ENCODE measurements around the gene LRRD1.
"Not testable (repeated sequence)": the region's sequence is repeated elsewhere in the genome, so short reads cannot be mapped to it uniquely, and the experiment has no call there.

The LRRD1 gene

DNA sequence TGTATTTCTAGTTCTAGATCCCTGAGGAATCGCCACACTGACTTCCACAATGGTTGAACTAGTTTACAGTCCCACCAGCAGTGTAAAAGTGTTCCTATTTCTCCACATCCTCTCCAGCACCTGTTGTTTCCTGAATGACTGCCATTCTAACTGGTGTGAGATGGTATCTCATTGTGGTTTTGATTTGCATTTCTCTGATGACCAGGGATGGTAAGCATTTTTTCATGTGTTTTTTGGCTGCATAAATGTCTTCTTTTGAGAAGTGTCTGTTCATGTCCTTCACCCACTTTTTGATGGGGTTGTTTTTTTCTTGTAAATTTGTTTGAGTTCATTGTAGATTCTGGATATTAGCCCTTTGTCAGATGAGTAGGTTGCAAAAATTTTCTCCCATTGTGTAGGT lies 5.4 kb upstream of the LRRD1 start:
- not testable (repeated sequence) for H3K4me1 ChIP-seq (ENCODE audit: control insufficient read depth, insufficient read depth, low read length); H3K27me3 ChIP-seq (ENCODE audit: control insufficient read depth, insufficient read depth, low read length); H3K4me3 ChIP-seq (ENCODE audit: low read length); H3K27ac ChIP-seq (ENCODE audit: low read length); H3K36me3 ChIP-seq (ENCODE audit: control insufficient read depth, insufficient read depth, low read length); DNase-seq (ENCODE audit: low read depth, low spot score); H3K9me3 ChIP-seq (ENCODE audit: control insufficient read depth, insufficient read depth, low read length)
- WGBS (ENCODE audit: insufficient coverage, insufficient read length), result no CpG with 5 or more reads among the region's 1 CpG

DNA sequence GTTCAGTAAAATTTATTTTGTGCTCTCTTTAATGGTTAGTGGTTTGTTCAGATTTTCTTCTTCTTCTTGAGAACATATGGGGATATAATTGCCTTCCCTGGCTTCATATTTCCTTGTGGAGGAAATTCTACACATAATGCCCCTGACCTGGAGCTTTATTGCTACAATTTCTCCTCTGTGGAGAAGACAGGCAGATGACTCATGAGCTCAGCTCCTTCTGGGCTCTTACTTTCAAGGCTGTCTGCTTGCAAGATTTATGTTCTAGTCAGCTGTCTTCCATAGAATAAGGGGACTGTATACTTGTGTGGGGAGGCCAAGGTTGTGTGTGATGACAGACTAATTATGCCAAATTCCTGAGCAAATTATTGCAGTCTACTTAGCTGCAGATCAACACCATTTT lies 1.6 kb downstream of the LRRD1 start:
- Histone ChIP-seq H3K4me1 (ENCODE audit: control insufficient read depth, insufficient read depth, low read length) (no peaks in the 10 kb centered on the region), H3K36me3 (ENCODE audit: control insufficient read depth, insufficient read depth, low read length) (no peaks in the 10 kb centered on the region), H3K27me3 (ENCODE audit: control insufficient read depth, insufficient read depth, low read length) (no peaks in the 10 kb centered on the region), H3K4me3 (ENCODE audit: low read length) (no peak overlapping the region), H3K9me3 (ENCODE audit: control insufficient read depth, insufficient read depth, low read length) (no peaks in the 10 kb centered on the region), H3K27ac (ENCODE audit: low read length) (no peak overlapping the region)
- DNase-seq (ENCODE audit: low read depth, low spot score), result no peak

DNA sequence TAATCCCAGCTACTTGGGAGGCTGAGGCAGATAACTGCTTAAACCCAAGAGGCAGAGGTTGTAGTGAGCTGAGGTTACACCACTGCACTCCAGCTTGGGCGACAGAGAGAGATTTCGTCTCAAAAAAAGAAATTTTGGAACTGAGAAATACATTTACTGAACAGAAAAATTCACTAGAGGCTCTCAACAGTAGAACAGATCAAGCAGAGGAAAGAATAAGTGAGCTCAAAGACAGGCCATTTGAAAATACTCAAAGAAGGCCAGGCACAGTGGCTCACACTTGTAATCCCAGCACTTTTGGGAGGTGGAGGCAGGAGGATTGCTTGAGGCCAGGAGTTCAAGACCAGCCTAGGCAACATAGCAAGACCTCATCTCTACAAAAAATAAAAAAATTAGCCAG lies 9.4 kb downstream of the LRRD1 start:
- not testable (repeated sequence) for H3K9me3 ChIP-seq (ENCODE audit: control insufficient read depth, insufficient read depth, low read length); H3K27ac ChIP-seq (ENCODE audit: low read length); H3K4me3 ChIP-seq (ENCODE audit: low read length); DNase-seq (ENCODE audit: low read depth, low spot score); H3K4me1 ChIP-seq (ENCODE audit: control insufficient read depth, insufficient read depth, low read length); H3K27me3 ChIP-seq (ENCODE audit: control insufficient read depth, insufficient read depth, low read length); H3K36me3 ChIP-seq (ENCODE audit: control insufficient read depth, insufficient read depth, low read length)
- WGBS (ENCODE audit: insufficient coverage, insufficient read length), result no CpG with 5 or more reads among the region's 2 CpGs

DNA sequence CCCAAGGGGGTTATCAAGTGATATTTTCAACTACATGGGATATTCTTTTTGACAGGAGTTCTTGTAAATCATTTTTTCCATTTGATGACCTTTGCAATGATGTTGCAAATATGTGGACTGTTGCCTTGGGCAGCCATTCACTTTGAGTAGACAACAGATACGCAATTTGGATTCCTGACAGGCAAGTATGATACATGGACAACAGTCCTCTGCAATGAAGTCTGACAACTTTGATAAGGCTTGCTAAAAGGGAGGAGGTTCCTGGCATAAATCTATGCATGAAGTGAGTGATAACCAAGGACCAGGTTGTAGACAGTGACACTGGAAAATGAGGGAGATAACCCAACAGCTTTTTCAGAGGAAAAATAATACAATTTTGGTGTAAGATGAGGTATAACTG lies 17.7 kb downstream of the LRRD1 start:
- no CpG with 5 or more reads among the region's 1 CpG for WGBS (ENCODE audit: insufficient coverage, insufficient read length)
- no peak for DNase-seq (ENCODE audit: low read depth, low spot score)
- Histone ChIP-seq H3K9me3 (ENCODE audit: control insufficient read depth, insufficient read depth, low read length) (no peaks in the 10 kb centered on the region), H3K27ac (ENCODE audit: low read length) (no peak overlapping the region), H3K4me1 (ENCODE audit: control insufficient read depth, insufficient read depth, low read length) (no peaks in the 10 kb centered on the region), H3K27me3 (ENCODE audit: control insufficient read depth, insufficient read depth, low read length) (no peaks in the 10 kb centered on the region), H3K36me3 (ENCODE audit: control insufficient read depth, insufficient read depth, low read length) (no peaks in the 10 kb centered on the region), H3K4me3 (ENCODE audit: low read length) (no peak overlapping the region)

DNA sequence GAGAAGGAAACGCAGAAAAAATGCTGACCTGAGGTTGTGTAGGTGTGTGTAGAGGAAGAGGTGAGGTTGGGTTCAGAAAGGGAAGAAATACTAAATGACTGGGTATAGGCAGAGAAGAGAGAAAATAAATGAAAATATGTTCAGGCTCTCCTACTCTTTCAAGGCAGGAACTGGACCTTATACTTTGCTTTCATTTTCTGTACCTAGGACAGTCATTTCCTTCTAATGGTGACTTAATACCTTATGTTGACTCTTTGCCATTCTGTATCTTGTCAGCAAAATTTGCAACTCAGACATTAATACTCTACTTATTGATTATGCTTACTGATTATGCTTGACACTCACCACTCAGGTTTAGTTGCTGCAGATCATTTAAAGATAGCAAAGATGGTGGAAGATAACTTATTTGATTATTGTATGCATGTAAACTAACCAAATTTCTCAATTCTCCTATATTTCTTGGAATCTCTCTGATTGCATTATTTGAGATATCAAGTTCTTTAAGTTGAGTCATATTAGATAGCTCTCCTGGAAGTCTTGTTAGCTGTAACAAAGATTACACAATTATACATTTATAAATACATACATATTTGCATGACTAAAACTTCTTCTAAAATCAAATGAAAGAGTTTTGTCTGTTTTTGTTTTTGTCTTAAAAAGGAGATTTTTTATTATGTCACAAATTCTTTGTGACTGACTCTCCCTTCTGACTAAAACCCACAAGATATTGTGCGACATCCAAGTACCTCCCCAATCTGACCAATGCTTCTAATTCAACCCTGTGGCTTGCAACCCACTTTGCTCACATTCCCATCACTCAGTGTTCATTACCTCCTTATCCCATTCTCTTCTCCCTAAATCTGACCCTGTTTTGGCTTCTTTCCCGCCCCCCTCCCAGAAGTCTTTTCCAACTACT lies 20.0 kb downstream of the LRRD1 start:
- no peak for DNase-seq (ENCODE audit: low read depth, low spot score)
- no CpG with 5 or more reads among the region's 3 CpGs for WGBS (ENCODE audit: insufficient coverage, insufficient read length)

GRCh38 chr7:92156990-92157389 lies 22.0 kb downstream of the LRRD1 start:
- H3K27ac ChIP-seq (ENCODE audit: low read length), result no peak overlapping the region
- no peaks in the 10 kb centered on the region for H3K4me1 ChIP-seq (ENCODE audit: control insufficient read depth, insufficient read depth, low read length)
- no peaks in the 10 kb centered on the region for H3K36me3 ChIP-seq (ENCODE audit: control insufficient read depth, insufficient read depth, low read length)
- no peak overlapping the region for H3K4me3 ChIP-seq (ENCODE audit: low read length)
- DNase-seq (ENCODE audit: low read depth, low spot score), result no peak
- no peaks in the 10 kb centered on the region for H3K27me3 ChIP-seq (ENCODE audit: control insufficient read depth, insufficient read depth, low read length)
- H3K9me3 ChIP-seq (ENCODE audit: control insufficient read depth, insufficient read depth, low read length), result no peaks in the 10 kb centered on the region

More for the DNA sequence above, 20.0 kb downstream of the LRRD1 start:
- Histone ChIP-seq H3K27ac (ENCODE audit: low read length) (no peak overlapping the region), H3K9me3 (ENCODE audit: control insufficient read depth, insufficient read depth, low read length) (no peaks in the 10 kb centered on the region), H3K36me3 (ENCODE audit: control insufficient read depth, insufficient read depth, low read length) (no peaks in the 10 kb centered on the region), H3K4me3 (ENCODE audit: low read length) (no peak overlapping the region), H3K27me3 (ENCODE audit: control insufficient read depth, insufficient read depth, low read length) (no peaks in the 10 kb centered on the region), H3K4me1 (ENCODE audit: control insufficient read depth, insufficient read depth, low read length) (no peaks in the 10 kb centered on the region)

GRCh38 chr7:92155108-92155739 lies 23.7 kb downstream of the LRRD1 start:
- Histone ChIP-seq H3K4me3 (ENCODE audit: low read length) (no peak overlapping the region), H3K27ac (ENCODE audit: low read length) (no peak overlapping the region), H3K4me1 (ENCODE audit: control insufficient read depth, insufficient read depth, low read length) (no peaks in the 10 kb centered on the region), H3K36me3 (ENCODE audit: control insufficient read depth, insufficient read depth, low read length) (no peaks in the 10 kb centered on the region), H3K27me3 (ENCODE audit: control insufficient read depth, insufficient read depth, low read length) (no peaks in the 10 kb centered on the region), H3K9me3 (ENCODE audit: control insufficient read depth, insufficient read depth, low read length) (no peaks in the 10 kb centered on the region)
- DNase-seq (ENCODE audit: low read depth, low spot score), result no peak
- no CpG with 5 or more reads among the region's 1 CpG for WGBS (ENCODE audit: insufficient coverage, insufficient read length)

GRCh38 chr7:92150450-92151017 lies 28.4 kb downstream of the LRRD1 start:
- no peaks in the 10 kb centered on the region for H3K36me3 ChIP-seq (ENCODE audit: control insufficient read depth, insufficient read depth, low read length)
- H3K27ac ChIP-seq (ENCODE audit: low read length), result no peak overlapping the region
- H3K4me1 ChIP-seq (ENCODE audit: control insufficient read depth, insufficient read depth, low read length), result no peaks in the 10 kb centered on the region
- H3K27me3 ChIP-seq (ENCODE audit: control insufficient read depth, insufficient read depth, low read length), result no peaks in the 10 kb centered on the region
- H3K4me3 ChIP-seq (ENCODE audit: low read length), result no peak overlapping the region
- H3K9me3 ChIP-seq (ENCODE audit: control insufficient read depth, insufficient read depth, low read length), result no peaks in the 10 kb centered on the region
- no CpG with 5 or more reads among the region's 1 CpG for WGBS (ENCODE audit: insufficient coverage, insufficient read length)
- DNase-seq (ENCODE audit: low read depth, low spot score), result no peak

- no peaks in the 10 kb centered on the region for H3K27me3 ChIP-seq (ENCODE audit: control insufficient read depth, insufficient read depth, low read length)
- WGBS (ENCODE audit: insufficient coverage, insufficient read length), result no CpG with 5 or more reads among the region's 5 CpGs
- no peak overlapping the region for H3K4me3 ChIP-seq (ENCODE audit: low read length)
- no peak for DNase-seq (ENCODE audit: low read depth, low spot score)
- H3K27ac ChIP-seq (ENCODE audit: low read length), result no peak overlapping the region
- no peaks in the 10 kb centered on the region for H3K4me1 ChIP-seq (ENCODE audit: control insufficient read depth, insufficient read depth, low read length)
- H3K9me3 ChIP-seq (ENCODE audit: control insufficient read depth, insufficient read depth, low read length), result no peaks in the 10 kb centered on the region
- no peaks in the 10 kb centered on the region for H3K36me3 ChIP-seq (ENCODE audit: control insufficient read depth, insufficient read depth, low read length)
Measured at GRCh38 chr7:92149736-92150239, 29.2 kb downstream of the LRRD1 start.

- not testable (repeated sequence) for H3K9me3 ChIP-seq (ENCODE audit: control insufficient read depth, insufficient read depth, low read length); H3K4me1 ChIP-seq (ENCODE audit: control insufficient read depth, insufficient read depth, low read length); H3K36me3 ChIP-seq (ENCODE audit: control insufficient read depth, insufficient read depth, low read length); H3K27ac ChIP-seq (ENCODE audit: low read length); DNase-seq (ENCODE audit: low read depth, low spot score); H3K27me3 ChIP-seq (ENCODE audit: control insufficient read depth, insufficient read depth, low read length); H3K4me3 ChIP-seq (ENCODE audit: low read length)
- no CpG with 5 or more reads among the region's 50 CpGs for WGBS (ENCODE audit: insufficient coverage, insufficient read length)
Measured at GRCh38 chr7:92143192-92143880, 35.6 kb downstream of the LRRD1 start.
